Keratinocyte (primary cell): ENCODE measurements around the gene CLIP4.

Experiments
- CTCF ChIP-seq, 3 experiments: IDR thresholded peaks in 1 of 3; conservative IDR thresholded peaks in 1 of 3; optimal IDR thresholded peaks in 1 of 3; 2 replicates in 2 of 3; 3 replicates in 1 of 3; pipeline versions ENCODE3 to v1.5.1; 2011; ENCODE audit warnings: low read length in 3 of 3, mild to moderate bottlenecking in 3 of 3, moderate library complexity in 2 of 3, control low read depth in 1 of 3, inconsistent platforms in 1 of 3; ENCODE audit not compliant: insufficient read depth in 2 of 3; ENCODE audit errors: extremely low read depth in 1 of 3
- EZH2 ChIP-seq: IDR thresholded peaks from one replicate; pipeline ENCODE4 v1.6.1; 2012; ENCODE audit warnings: inconsistent platforms, mild to moderate bottlenecking, low read length, moderate library complexity

- TF ChIP-seq CTCF (optimal IDR thresholded peaks at IDR 0.05 in 1 of 3, IDR thresholded peaks at IDR 0.05 in 1 of 3, conservative IDR thresholded peaks at IDR 0.05 in 1 of 3; ENCODE audit: extremely low read depth in 1 of 3, insufficient read depth in 2 of 3, low read length in 3 of 3) (no peak), EZH2 (no peak)
Observed at GRCh38 chr2:29068513-29068912, 46.7 kb upstream of the CLIP4 start.
